Liver (tissue), 9 donors: ENCODE measurements around the gene SCUBE1. TPM values are rescaled to one million over a fixed set of nuclear protein-coding genes. Genes with fewer than 3 reads are reported as not detected.

Experiments
- DNase-seq: peaks from one replicate; pipeline ENCODE4 v3.0.0-alpha.2; 2017; ENCODE audit warnings: low spot score
- H3K27ac ChIP-seq, 2 donors: one replicate each; pipeline ENCODE4 v1.7.0; 2013; ENCODE audit warnings: inconsistent platforms in 2 of 2, low read length in 2 of 2, control low read depth in 1 of 2, low read depth in 1 of 2, mild to moderate bottlenecking in 1 of 2
- H3K27me3 ChIP-seq, 4 donors: one replicate each; pipeline versions ENCODE4 v1.6.1 to v1.7.0; 2013; ENCODE audit warnings: low read length in 3 of 4, inconsistent platforms in 1 of 4, mild to moderate bottlenecking in 1 of 4, moderate library complexity in 1 of 4; ENCODE audit not compliant: control insufficient read depth in 4 of 4, insufficient read depth in 4 of 4
- H3K36me3 ChIP-seq, 4 donors: one replicate each; pipeline versions ENCODE4 v1.6.1 to v1.7.0; 2013; ENCODE audit warnings: low read length in 3 of 4, mild to moderate bottlenecking in 3 of 4, low read depth in 1 of 4, moderate library complexity in 1 of 4; ENCODE audit not compliant: control insufficient read depth in 4 of 4, insufficient read depth in 3 of 4
- H3K4me1 ChIP-seq, 4 donors: one replicate each; pipeline versions ENCODE4 v1.6.1 to v1.7.0; 2013; ENCODE audit warnings: low read length in 3 of 4, mild to moderate bottlenecking in 3 of 4, moderate library complexity in 1 of 4; ENCODE audit not compliant: control insufficient read depth in 4 of 4, insufficient read depth in 4 of 4
- H3K4me3 ChIP-seq, 3 donors: one replicate each; pipeline versions ENCODE4 v1.6.1 to v1.7.0; 2013; ENCODE audit warnings: low read length in 3 of 3, control low read depth in 1 of 3, low read depth in 1 of 3, mild to moderate bottlenecking in 1 of 3
- H3K9ac ChIP-seq, 2 donors: one replicate each; pipeline ENCODE4 v1.7.0; 2013; ENCODE audit warnings: low read length in 2 of 2, mild to moderate bottlenecking in 2 of 2, moderate library complexity in 2 of 2, control low read depth in 1 of 2, low read depth in 1 of 2
- H3K9me3 ChIP-seq, 4 donors: one replicate each; pipeline versions ENCODE4 v1.6.1 to v1.7.0; 2013; ENCODE audit warnings: low read length in 3 of 4; ENCODE audit not compliant: control insufficient read depth in 4 of 4
- EGR1 ChIP-seq, 2 donors: IDR thresholded peaks; 2 replicates each; pipeline ENCODE4 v1.6.1; 2016 to 2018; ENCODE audit warnings: antibody characterized with exemption in 2 of 2, low read depth in 2 of 2
- FOXA2 ChIP-seq: IDR thresholded peaks from 2 replicates; pipeline ENCODE4 v1.6.1; 2016; ENCODE audit warnings: antibody characterized with exemption
- GABPA ChIP-seq, 2 donors: IDR thresholded peaks in 1 of 2; conservative IDR thresholded peaks in 1 of 2; 2 replicates each; pipeline ENCODE4 v1.6.1; 2016; ENCODE audit warnings: antibody characterized with exemption in 2 of 2, mild to moderate bottlenecking in 1 of 2, moderate library complexity in 1 of 2
- HNF4A ChIP-seq, 2 donors: conservative IDR thresholded peaks; 2 replicates each; pipeline ENCODE4 v1.6.1; 2016; ENCODE audit warnings: antibody characterized with exemption in 2 of 2, mild to moderate bottlenecking in 2 of 2
- HNF4G ChIP-seq: IDR thresholded peaks from 2 replicates; pipeline ENCODE4 v1.6.1; 2016; ENCODE audit warnings: antibody characterized with exemption
- JUND ChIP-seq, 2 donors: IDR thresholded peaks; 2 replicates each; pipeline ENCODE4 v1.6.1; 2016; ENCODE audit warnings: antibody characterized with exemption in 2 of 2
- MAX ChIP-seq: IDR thresholded peaks from 2 replicates; pipeline ENCODE4 v1.6.1; 2016; ENCODE audit warnings: antibody characterized with exemption
- NR2F2 ChIP-seq: IDR thresholded peaks from 2 replicates; pipeline ENCODE4 v1.6.1; 2016; ENCODE audit warnings: antibody characterized with exemption
- RAD21 ChIP-seq, 2 donors: IDR thresholded peaks; 2 replicates each; pipeline ENCODE4 v1.6.1; 2016; ENCODE audit warnings: antibody characterized with exemption in 2 of 2, mild to moderate bottlenecking in 2 of 2
- REST ChIP-seq: IDR thresholded peaks from 2 replicates; pipeline ENCODE4 v1.6.1; 2016; ENCODE audit warnings: antibody characterized with exemption, mild to moderate bottlenecking
- RXRA ChIP-seq, 2 donors: IDR thresholded peaks; 2 replicates each; pipeline ENCODE4 v1.6.1; 2017 to 2018; ENCODE audit warnings: antibody characterized with exemption in 2 of 2, mild to moderate bottlenecking in 1 of 2
- SP1 ChIP-seq: IDR thresholded peaks from 2 replicates; pipeline ENCODE4 v1.6.1; 2018; ENCODE audit warnings: antibody characterized with exemption, mild to moderate bottlenecking
- YY1 ChIP-seq: IDR thresholded peaks from 2 replicates; pipeline ENCODE4 v1.6.1; 2016; ENCODE audit warnings: antibody characterized with exemption, mild to moderate bottlenecking
- ZBTB33 ChIP-seq: IDR thresholded peaks from 2 replicates; pipeline ENCODE4 v1.6.1; 2016; ENCODE audit warnings: antibody characterized with exemption
- WGBS: extraction: QIAGEN DNeasy Blood & Tissue Kit; methylation state at CpG from one replicate; pipeline ENCODE4 v1.1.7; 2013; 5-methylcytosine and 5-hydroxymethylcytosine counted together
- polyA plus RNA-seq, 2 donors: library from polyadenylated mRNA; stranded (reverse) in 1 of 2; unstranded in 1 of 2; fragments of 200-250 nt in 1 of 2; fragments of >200 nt in 1 of 2; fragmentation: Nextera tagmentation in 1 of 2; extraction: Ambion mirVana in 1 of 2; gene quantifications; one replicate each; pipeline versions ENCODE4 v1.2.1 to v1.2.3, GENCODE V29; 2013 to 2015
- total RNA-seq, 2 donors: library from RNA; depleted of rRNA; stranded (reverse); fragments of >200 nt; gene quantifications; one replicate each; pipeline ENCODE4 v1.2.3, GENCODE V29; 2014
- TF ChIP-seq, protein P1 (sequence below): fragments of 150-350 bp; IDR thresholded peaks from 2 replicates; pipeline ENCODE4 v1.5.1; 2017; ENCODE audit warnings: improper control_type of control experiment, low read depth, low read length; ENCODE audit not compliant: missing input control
- TF ChIP-seq, protein P2 (sequence below): IDR thresholded peaks from 2 replicates; pipeline ENCODE4 v1.6.1; 2016; ENCODE audit warnings: antibody characterized with exemption
- donor health status: healthy.
- donor health status: healthy.
- donor health status: healthy.
- donor health status: healthy.
- donor health status: healthy.

The SCUBE1 gene
- total and polyA plus RNA-seq, 4 donors, result 0.07 to 0.46 (median 0.08) TPM; not detected in 1

DNA sequence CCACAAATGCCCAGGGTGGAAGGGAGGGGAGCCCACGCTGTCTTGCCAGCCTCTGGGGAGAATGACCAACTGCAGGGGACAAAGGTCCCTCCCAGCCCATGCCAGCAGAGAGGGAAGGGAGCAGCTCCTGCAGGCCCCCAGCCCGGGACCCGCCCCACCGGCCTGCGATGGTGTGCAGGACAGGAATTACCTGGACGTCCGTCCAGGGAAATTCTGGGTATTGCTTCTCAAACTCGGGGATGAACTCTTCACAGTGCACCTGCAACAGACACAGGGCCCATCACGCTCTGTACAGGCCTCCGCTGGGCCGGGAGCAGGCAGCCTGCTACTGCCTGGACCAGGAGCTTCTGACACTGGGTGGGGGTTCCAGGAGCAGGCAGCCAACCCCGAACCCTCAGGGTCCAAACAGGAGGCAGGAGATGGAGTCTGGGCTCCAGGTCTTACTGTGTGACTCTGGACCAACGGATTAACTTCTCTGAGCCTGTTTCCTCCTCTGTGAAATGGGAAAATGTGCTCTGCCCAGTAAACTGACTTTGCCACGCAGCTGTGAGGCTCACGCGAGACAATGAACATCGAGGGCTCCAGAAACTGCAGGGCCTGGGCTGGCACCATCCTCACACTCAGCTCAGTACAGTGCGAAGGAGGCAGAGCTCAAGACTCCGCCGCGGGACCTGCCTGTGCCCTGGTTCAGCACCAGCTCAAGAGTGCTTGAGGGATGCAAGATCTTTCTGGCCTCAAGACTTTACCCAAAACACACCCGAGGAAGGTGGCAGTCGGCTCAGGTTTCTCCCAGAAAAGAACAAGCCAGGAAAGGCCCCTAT, 173.7 kb downstream of the SCUBE1 start:
- 90% methylated on average over 23 of the region's 23 CpGs for WGBS
- Histone ChIP-seq H3K4me3 (no peak overlapping the region), H3K9ac (no peak overlapping the region), H3K27ac (no peak overlapping the region), H3K9me3 (no peaks in the 10 kb centered on the region), H3K36me3 (peaks cover 12 to 49% (median 17%) of the 10 kb centered on the region in 4 donors), H3K4me1 (no peaks in the 10 kb centered on the region), H3K27me3 (no peaks in the 10 kb centered on the region)
- DNase-seq, result no peak
- no peak for TF ChIP-seq FOXA2
- TF ChIP-seq EGR1 (IDR thresholded peaks at IDR 0.05; ENCODE audit: low read depth in 2 of 2), result no peak
- no peak for TF ChIP-seq HNF4A (conservative IDR thresholded peaks at IDR 0.05)
- TF ChIP-seq, protein P1, sequence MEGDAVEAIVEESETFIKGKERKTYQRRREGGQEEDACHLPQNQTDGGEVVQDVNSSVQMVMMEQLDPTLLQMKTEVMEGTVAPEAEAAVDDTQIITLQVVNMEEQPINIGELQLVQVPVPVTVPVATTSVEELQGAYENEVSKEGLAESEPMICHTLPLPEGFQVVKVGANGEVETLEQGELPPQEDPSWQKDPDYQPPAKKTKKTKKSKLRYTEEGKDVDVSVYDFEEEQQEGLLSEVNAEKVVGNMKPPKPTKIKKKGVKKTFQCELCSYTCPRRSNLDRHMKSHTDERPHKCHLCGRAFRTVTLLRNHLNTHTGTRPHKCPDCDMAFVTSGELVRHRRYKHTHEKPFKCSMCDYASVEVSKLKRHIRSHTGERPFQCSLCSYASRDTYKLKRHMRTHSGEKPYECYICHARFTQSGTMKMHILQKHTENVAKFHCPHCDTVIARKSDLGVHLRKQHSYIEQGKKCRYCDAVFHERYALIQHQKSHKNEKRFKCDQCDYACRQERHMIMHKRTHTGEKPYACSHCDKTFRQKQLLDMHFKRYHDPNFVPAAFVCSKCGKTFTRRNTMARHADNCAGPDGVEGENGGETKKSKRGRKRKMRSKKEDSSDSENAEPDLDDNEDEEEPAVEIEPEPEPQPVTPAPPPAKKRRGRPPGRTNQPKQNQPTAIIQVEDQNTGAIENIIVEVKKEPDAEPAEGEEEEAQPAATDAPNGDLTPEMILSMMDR, result no peak
- no peak for TF ChIP-seq RAD21 (IDR thresholded peaks at IDR 0.05)
- TF ChIP-seq NR2F2, result no peak
- TF ChIP-seq ZBTB33, result no peak
- TF ChIP-seq, protein P2, sequence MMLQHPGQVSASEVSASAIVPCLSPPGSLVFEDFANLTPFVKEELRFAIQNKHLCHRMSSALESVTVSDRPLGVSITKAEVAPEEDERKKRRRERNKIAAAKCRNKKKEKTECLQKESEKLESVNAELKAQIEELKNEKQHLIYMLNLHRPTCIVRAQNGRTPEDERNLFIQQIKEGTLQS, result no peak
- no peak for TF ChIP-seq HNF4G
- no peak for TF ChIP-seq MAX
- TF ChIP-seq YY1, result no peak
- no peak for TF ChIP-seq RXRA (IDR thresholded peaks at IDR 0.05)
- no peak for TF ChIP-seq REST
- TF ChIP-seq GABPA (IDR thresholded peaks at IDR 0.05 in 1 of 2, conservative IDR thresholded peaks at IDR 0.05 in 1 of 2), result no peak
- no peak for TF ChIP-seq SP1
- no peak for TF ChIP-seq JUND (IDR thresholded peaks at IDR 0.05)
